Prostate gland (tissue), 2 donors: ENCODE results near the gene IGFBP3. TPM values are rescaled to one million over a fixed set of nuclear protein-coding genes. Genes with fewer than 3 reads are reported as not detected.

ENCODE experiments used
- DNase-seq: peaks from one replicate; pipeline ENCODE4 v3.0.0-alpha.2; 2019; ENCODE audit warnings: low spot score
- H3K27ac ChIP-seq, 2 donors: fragments of 200-600 bp; sonication (generic); 2 replicates each; pipeline ENCODE4 v1.5.1; 2017 to 2019
- H3K27me3 ChIP-seq: fragments of 200-600 bp; sonication (generic); replicated peaks from 2 replicates; pipeline ENCODE4 v1.5.1; 2019; ENCODE audit not compliant: insufficient read depth
- H3K36me3 ChIP-seq, 2 donors: fragments of 200-600 bp; sonication (generic); 1 replicate in 1 of 2; 2 replicates in 1 of 2; pipeline versions ENCODE4 v1.5.1 to v1.8.1; 2017 to 2019
- H3K4me1 ChIP-seq: fragments of 200-600 bp; sonication (generic); replicated peaks from 2 replicates; pipeline ENCODE4 v1.5.1; 2019
- H3K4me3 ChIP-seq, 2 donors: fragments of 200-600 bp; sonication (generic); 2 replicates each; pipeline ENCODE4 v1.5.1; 2017 to 2019
- H3K9me3 ChIP-seq: fragments of 200-600 bp; sonication (generic); 2 replicates; pipeline ENCODE4 v1.5.1; 2017
- CTCF ChIP-seq, 4 experiments: fragments of 200-600 bp in 2 of 4; fragments of 450-650 bp in 2 of 4; sonication (generic) in 2 of 4; IDR thresholded peaks; 1 replicate in 3 of 4; 2 replicates in 1 of 4; pipeline ENCODE4 v1.5.1; 2016 to 2019; ENCODE audit warnings: antibody characterized with exemption in 4 of 4, mild to moderate bottlenecking in 2 of 4, moderate library complexity in 2 of 4
- POLR2A ChIP-seq: fragments of 450-650 bp; IDR thresholded peaks from one replicate; pipeline ENCODE4 v1.6.1; 2016; ENCODE audit warnings: antibody characterized with exemption, mild to moderate bottlenecking
- POLR2AphosphoS5 ChIP-seq: sonication (generic); formaldehyde crosslinking; IDR thresholded peaks from one replicate; pipeline ENCODE4 v1.6.1; 2017; ENCODE audit warnings: antibody characterized with exemption
- WGBS: methylation state at CpG from one replicate; pipeline ENCODE4 v1.1.5; 2018; 5-methylcytosine and 5-hydroxymethylcytosine counted together
- intact Hi-C: fragments of 100-400 bp; cut with DNase I; formaldehyde crosslinking; loops from one replicate; pipeline ENCODE4 v1.14.2; 2022
- total RNA-seq, 2 donors: library from RNA; depleted of rRNA; stranded (reverse); fragments of >200 nt; gene quantifications; one replicate each; pipeline ENCODE4 v1.1.0, GENCODE V29; 2016

IGFBP3 gene
- total RNA-seq, 2 donors from 2014 or later: 71.6 to 105 TPM

- peak overlapping the region; percentile 29 to 39 for H3K4me3 ChIP-seq
- H3K4me1 ChIP-seq: no peaks in the 10 kb centered on the region
- no peak for TF ChIP-seq POLR2AphosphoS5
- no peak for TF ChIP-seq CTCF (IDR thresholded peaks at IDR 0.05)
- no peak for TF ChIP-seq POLR2A
- no peaks in the 10 kb centered on the region for H3K9me3 ChIP-seq
- H3K27me3 ChIP-seq: no peaks in the 10 kb centered on the region
- no peaks in the 10 kb centered on the region for H3K36me3 ChIP-seq
- WGBS: 3% methylated on average over 19 of the region's 19 CpGs
- no peak overlapping the region for H3K27ac ChIP-seq
- intact Hi-C loops: loop anchor here (2.0 to 10.0 kb wide), 7 partner anchors 432 to 1332 kb away; no protein-coding TSS in a partner anchor
- no peak for DNase-seq
Observed at GRCh38 chr7:45919993-45920459, 1.0 kb downstream of the IGFBP3 start.

- Histone ChIP-seq H3K36me3 (no peaks in the 10 kb centered on the region), H3K4me3 (peak overlapping the region in 1 of 2 donors; percentile 29), H3K9me3 (no peaks in the 10 kb centered on the region), H3K27me3 (no peaks in the 10 kb centered on the region), H3K27ac (no peak overlapping the region), H3K4me1 (no peaks in the 10 kb centered on the region)
- TF ChIP-seq CTCF (IDR thresholded peaks at IDR 0.05): no peak
- TF ChIP-seq POLR2AphosphoS5: no peak
- TF ChIP-seq POLR2A: no peak
- no peak for DNase-seq
- intact Hi-C loops: loop anchor here (2.0 to 5.0 kb wide), 2 partner anchors 1261 to 1333 kb away; no protein-coding TSS in a partner anchor
- WGBS: 25% methylated on average over 9 of the region's 9 CpGs
Observed at GRCh38 chr7:45919231-45919784, 1.8 kb downstream of the IGFBP3 start.

- no peak overlapping the region for H3K27ac ChIP-seq
- no peaks in the 10 kb centered on the region for H3K9me3 ChIP-seq
- no peak overlapping the region for H3K4me3 ChIP-seq
- intact Hi-C loops: loop anchor here (2.0 to 5.0 kb wide), 2 partner anchors 1262 to 1334 kb away; no protein-coding TSS in a partner anchor
- no peaks in the 10 kb centered on the region for H3K27me3 ChIP-seq
- no peaks in the 10 kb centered on the region for H3K36me3 ChIP-seq
- 74% methylated on average over 2 of the region's 2 CpGs for WGBS
- no peaks in the 10 kb centered on the region for H3K4me1 ChIP-seq
- TF ChIP-seq POLR2AphosphoS5: no peak
- no peak for TF ChIP-seq POLR2A
- no peak for TF ChIP-seq CTCF (IDR thresholded peaks at IDR 0.05)
- DNase-seq: no peak
Observed at GRCh38 chr7:45918556-45918955, 2.5 kb downstream of the IGFBP3 start.

- intact Hi-C loops: loop anchor here (2.0 to 5.0 kb wide), 2 partner anchors 1263 to 1335 kb away; no protein-coding TSS in a partner anchor
- DNase-seq: peak; percentile 70
- Histone ChIP-seq H3K36me3 (no peaks in the 10 kb centered on the region), H3K27ac (no peak overlapping the region), H3K4me1 (no peaks in the 10 kb centered on the region), H3K9me3 (no peaks in the 10 kb centered on the region), H3K27me3 (no peaks in the 10 kb centered on the region), H3K4me3 (no peak overlapping the region)
- 7% methylated on average over 15 of the region's 15 CpGs for WGBS
- TF ChIP-seq POLR2A (no peak), CTCF (IDR thresholded peaks at IDR 0.05) (peak; percentile 86 to 94 (median 91)), POLR2AphosphoS5 (peak; percentile 35)
Observed at GRCh38 chr7:45917658-45918057, 3.4 kb downstream of the IGFBP3 start.

GRCh38 chr7:45917064-45917463 lies 4.0 kb downstream of the IGFBP3 start:
- no peaks in the 10 kb centered on the region for H3K27me3 ChIP-seq
- no peak overlapping the region for H3K27ac ChIP-seq
- intact Hi-C loops: loop anchor here (5.0 kb wide), 1 partner anchor 1335 kb away; no protein-coding TSS in a partner anchor
- H3K9me3 ChIP-seq: no peaks in the 10 kb centered on the region
- H3K4me1 ChIP-seq: no peaks in the 10 kb centered on the region
- H3K4me3 ChIP-seq: no peak overlapping the region
- DNase-seq: no peak
- TF ChIP-seq POLR2AphosphoS5 (no peak), CTCF (IDR thresholded peaks at IDR 0.05) (no peak), POLR2A (no peak)
- H3K36me3 ChIP-seq: no peaks in the 10 kb centered on the region
- 70% methylated on average over 14 of the region's 14 CpGs for WGBS
